ENCODE measurements around the gene RGL1.

Gene RGL1

GRCh38 chr1:183934314-183934713, 129.4 kb downstream of the RGL1 start:
- H3K4me1 ChIP-seq (ENCODE audit: control insufficient read depth, insufficient read depth, low read length, unreplicated experiment) = peaks cover 17% of the 10 kb centered on the region
- no peak overlapping the region for H2AFZ ChIP-seq (ENCODE audit: low read length, unreplicated experiment)
- no peaks in the 10 kb centered on the region for H3K27me3 ChIP-seq (ENCODE audit: insufficient read depth, low read length)
- H3K27ac ChIP-seq (ENCODE audit: low read depth, low read length) = no peak overlapping the region
- H3K79me2 ChIP-seq (ENCODE audit: control insufficient read depth, insufficient read depth, low read length, unreplicated experiment) = no peaks in the 10 kb centered on the region
- no peaks in the 10 kb centered on the region for H3K36me3 ChIP-seq (ENCODE audit: insufficient read depth, low read length)
- no peak overlapping the region for H3K4me3 ChIP-seq (ENCODE audit: low read depth, low read length)

GRCh38 chr1:183936009-183936408, 131.1 kb downstream of the RGL1 start:
- Histone ChIP-seq H3K79me2 (ENCODE audit: control insufficient read depth, insufficient read depth, low read length, unreplicated experiment) (no peaks in the 10 kb centered on the region), H3K4me3 (ENCODE audit: low read depth, low read length) (no peak overlapping the region), H3K4me1 (ENCODE audit: control insufficient read depth, insufficient read depth, low read length, unreplicated experiment) (peaks cover 17% of the 10 kb centered on the region), H3K36me3 (ENCODE audit: insufficient read depth, low read length) (no peaks in the 10 kb centered on the region), H2AFZ (ENCODE audit: low read length, unreplicated experiment) (no peak overlapping the region), H3K27me3 (ENCODE audit: insufficient read depth, low read length) (no peaks in the 10 kb centered on the region), H3K27ac (ENCODE audit: low read depth, low read length) (no peak overlapping the region)

GRCh38 chr1:183936791-183937190, 131.9 kb downstream of the RGL1 start:
- Histone ChIP-seq H3K4me1 (ENCODE audit: control insufficient read depth, insufficient read depth, low read length, unreplicated experiment) (peaks cover 10% of the 10 kb centered on the region), H2AFZ (ENCODE audit: low read length, unreplicated experiment) (no peak overlapping the region), H3K27ac (ENCODE audit: low read depth, low read length) (no peak overlapping the region), H3K36me3 (ENCODE audit: insufficient read depth, low read length) (no peaks in the 10 kb centered on the region), H3K27me3 (ENCODE audit: insufficient read depth, low read length) (no peaks in the 10 kb centered on the region), H3K4me3 (ENCODE audit: low read depth, low read length) (no peak overlapping the region), H3K79me2 (ENCODE audit: control insufficient read depth, insufficient read depth, low read length, unreplicated experiment) (no peaks in the 10 kb centered on the region)

- peaks cover 5% of the 10 kb centered on the region for H3K4me1 ChIP-seq (ENCODE audit: control insufficient read depth, insufficient read depth, low read length, unreplicated experiment)
- no peaks in the 10 kb centered on the region for H3K27me3 ChIP-seq (ENCODE audit: insufficient read depth, low read length)
- H3K36me3 ChIP-seq (ENCODE audit: insufficient read depth, low read length) = no peaks in the 10 kb centered on the region
- no peaks in the 10 kb centered on the region for H3K79me2 ChIP-seq (ENCODE audit: control insufficient read depth, insufficient read depth, low read length, unreplicated experiment)
- no peak overlapping the region for H2AFZ ChIP-seq (ENCODE audit: low read length, unreplicated experiment)
- no peak overlapping the region for H3K27ac ChIP-seq (ENCODE audit: low read depth, low read length)
- no peak overlapping the region for H3K4me3 ChIP-seq (ENCODE audit: low read depth, low read length)
Observed at GRCh38 chr1:183937611-183938010, 132.7 kb downstream of the RGL1 start.

- H2AFZ ChIP-seq (ENCODE audit: low read length, unreplicated experiment) = no peak overlapping the region
- no peak overlapping the region for H3K27ac ChIP-seq (ENCODE audit: low read depth, low read length)
- H3K27me3 ChIP-seq (ENCODE audit: insufficient read depth, low read length) = no peaks in the 10 kb centered on the region
- H3K4me1 ChIP-seq (ENCODE audit: control insufficient read depth, insufficient read depth, low read length, unreplicated experiment) = peaks cover 13% of the 10 kb centered on the region
- H3K36me3 ChIP-seq (ENCODE audit: insufficient read depth, low read length) = no peaks in the 10 kb centered on the region
- no peaks in the 10 kb centered on the region for H3K79me2 ChIP-seq (ENCODE audit: control insufficient read depth, insufficient read depth, low read length, unreplicated experiment)
- H3K4me3 ChIP-seq (ENCODE audit: low read depth, low read length) = no peak overlapping the region
Observed at GRCh38 chr1:183941001-183941400, 136.1 kb downstream of the RGL1 start.

- Histone ChIP-seq H3K27me3 (ENCODE audit: insufficient read depth, low read length) (no peaks in the 10 kb centered on the region), H3K79me2 (ENCODE audit: control insufficient read depth, insufficient read depth, low read length, unreplicated experiment) (no peaks in the 10 kb centered on the region), H3K36me3 (ENCODE audit: insufficient read depth, low read length) (no peaks in the 10 kb centered on the region), H2AFZ (ENCODE audit: low read length, unreplicated experiment) (peak overlapping the region; percentile 17), H3K4me1 (ENCODE audit: control insufficient read depth, insufficient read depth, low read length, unreplicated experiment) (peaks cover 13% of the 10 kb centered on the region), H3K27ac (ENCODE audit: low read depth, low read length) (peak overlapping the region; percentile 31; the same call in 1 of the 2 replicates), H3K4me3 (ENCODE audit: low read depth, low read length) (0 out of 2 replicates have a peak overlapping the region, but pooled peaks have one; percentile 26)
Observed at GRCh38 chr1:183942933-183943693, 138.2 kb downstream of the RGL1 start.

GRCh38 chr1:183945428-183946319, 140.8 kb downstream of the RGL1 start:
- H3K36me3 ChIP-seq (ENCODE audit: insufficient read depth, low read length) = no peaks in the 10 kb centered on the region
- H3K4me3 ChIP-seq (ENCODE audit: low read depth, low read length) = no peak overlapping the region

GRCh38 chr1:183946320-183946613, 141.3 kb downstream of the RGL1 start:
- Histone ChIP-seq H3K79me2 (ENCODE audit: control insufficient read depth, insufficient read depth, low read length, unreplicated experiment) (no peaks in the 10 kb centered on the region), H3K27ac (ENCODE audit: low read depth, low read length) (no peak overlapping the region), H3K4me1 (ENCODE audit: control insufficient read depth, insufficient read depth, low read length, unreplicated experiment) (peaks cover 13% of the 10 kb centered on the region), H3K27me3 (ENCODE audit: insufficient read depth, low read length) (no peaks in the 10 kb centered on the region), H3K4me3 (ENCODE audit: low read depth, low read length) (no peak overlapping the region), H2AFZ (ENCODE audit: low read length, unreplicated experiment) (no peak overlapping the region), H3K36me3 (ENCODE audit: insufficient read depth, low read length) (no peaks in the 10 kb centered on the region)

More at GRCh38 chr1:183945428-183946319, 140.8 kb downstream of the RGL1 start:
- Histone ChIP-seq H3K4me1 (ENCODE audit: control insufficient read depth, insufficient read depth, low read length, unreplicated experiment) (peaks cover 13% of the 10 kb centered on the region), H2AFZ (ENCODE audit: low read length, unreplicated experiment) (no peak overlapping the region), H3K27ac (ENCODE audit: low read depth, low read length) (no peak overlapping the region), H3K79me2 (ENCODE audit: control insufficient read depth, insufficient read depth, low read length, unreplicated experiment) (no peaks in the 10 kb centered on the region), H3K27me3 (ENCODE audit: insufficient read depth, low read length) (no peaks in the 10 kb centered on the region)

- Histone ChIP-seq H3K27me3 (ENCODE audit: insufficient read depth, low read length) (no peaks in the 10 kb centered on the region), H3K4me3 (ENCODE audit: low read depth, low read length) (no peak overlapping the region), H3K4me1 (ENCODE audit: control insufficient read depth, insufficient read depth, low read length, unreplicated experiment) (peaks cover 8% of the 10 kb centered on the region), H3K36me3 (ENCODE audit: insufficient read depth, low read length) (no peaks in the 10 kb centered on the region), H3K27ac (ENCODE audit: low read depth, low read length) (no peak overlapping the region), H3K79me2 (ENCODE audit: control insufficient read depth, insufficient read depth, low read length, unreplicated experiment) (no peaks in the 10 kb centered on the region), H2AFZ (ENCODE audit: low read length, unreplicated experiment) (no peak overlapping the region)
Observed at GRCh38 chr1:183947988-183948387, 143.1 kb downstream of the RGL1 start.

GRCh38 chr1:183952101-183952500, 147.2 kb downstream of the RGL1 start:
- Histone ChIP-seq H3K4me3 (ENCODE audit: low read depth, low read length) (no peak overlapping the region), H3K36me3 (ENCODE audit: insufficient read depth, low read length) (no peaks in the 10 kb centered on the region), H3K4me1 (ENCODE audit: control insufficient read depth, insufficient read depth, low read length, unreplicated experiment) (peaks cover 11% of the 10 kb centered on the region), H3K79me2 (ENCODE audit: control insufficient read depth, insufficient read depth, low read length, unreplicated experiment) (no peaks in the 10 kb centered on the region), H3K27ac (ENCODE audit: low read depth, low read length) (no peak overlapping the region), H2AFZ (ENCODE audit: low read length, unreplicated experiment) (no peak overlapping the region), H3K27me3 (ENCODE audit: insufficient read depth, low read length) (no peaks in the 10 kb centered on the region)

GRCh38 chr1:183953031-183953430, 148.1 kb downstream of the RGL1 start:
- Histone ChIP-seq H2AFZ (ENCODE audit: low read length, unreplicated experiment) (no peak overlapping the region), H3K27me3 (ENCODE audit: insufficient read depth, low read length) (no peaks in the 10 kb centered on the region), H3K36me3 (ENCODE audit: insufficient read depth, low read length) (no peaks in the 10 kb centered on the region), H3K4me1 (ENCODE audit: control insufficient read depth, insufficient read depth, low read length, unreplicated experiment) (peaks cover 12% of the 10 kb centered on the region), H3K79me2 (ENCODE audit: control insufficient read depth, insufficient read depth, low read length, unreplicated experiment) (no peaks in the 10 kb centered on the region), H3K27ac (ENCODE audit: low read depth, low read length) (no peak overlapping the region), H3K4me3 (ENCODE audit: low read depth, low read length) (no peak overlapping the region)

Measured in ACC112 (cell line).